ENCODE results near the gene BICD1. TPM values are rescaled to one million over a fixed set of nuclear protein-coding genes. Genes with fewer than 3 reads are reported as not detected.

Gene BICD1
- total RNA-seq, 1 experiment from 2014 or later: 6.6 TPM

- DNase-seq (ENCODE audit: low read depth): no peak
Observed at GRCh38 chr12:32334371-32334777, 227.7 kb downstream of the BICD1 start.

GRCh38 chr12:32336261-32336660, 229.6 kb downstream of the BICD1 start:
- peak; percentile 67 for DNase-seq (ENCODE audit: low read depth)

- no peak for DNase-seq (ENCODE audit: low read depth)
Observed at GRCh38 chr12:32343496-32343895, 236.8 kb downstream of the BICD1 start.

- DNase-seq (ENCODE audit: low read depth): no peak
Observed at GRCh38 chr12:32344047-32344446, 237.4 kb downstream of the BICD1 start.

GRCh38 chr12:32353540-32353939, 246.9 kb downstream of the BICD1 start:
- no peak for DNase-seq (ENCODE audit: low read depth)

- DNase-seq (ENCODE audit: low read depth): no peak
Observed at GRCh38 chr12:32357601-32358249, 251.1 kb downstream of the BICD1 start.

- DNase-seq (ENCODE audit: low read depth): no peak
Observed at GRCh38 chr12:32360956-32361355, 254.3 kb downstream of the BICD1 start.

- no peak for DNase-seq (ENCODE audit: low read depth)
Observed at GRCh38 chr12:32362892-32363291, 256.2 kb downstream of the BICD1 start.

- DNase-seq (ENCODE audit: low read depth): peak; percentile 68
Observed at GRCh38 chr12:32365473-32366064, 258.9 kb downstream of the BICD1 start.

- no peak for DNase-seq (ENCODE audit: low read depth)
Observed at GRCh38 chr12:32366714-32367113, 260.1 kb downstream of the BICD1 start.

- DNase-seq (ENCODE audit: low read depth): no peak
Observed at GRCh38 chr12:32367381-32367780, 260.7 kb downstream of the BICD1 start.

- peak; percentile 72 for DNase-seq (ENCODE audit: low read depth)
Observed at GRCh38 chr12:32369202-32369601, 262.6 kb downstream of the BICD1 start.

GRCh38 chr12:32377344-32378055, 270.9 kb downstream of the BICD1 start:
- DNase-seq (ENCODE audit: low read depth): peak; percentile 42

- DNase-seq (ENCODE audit: low read depth): no peak
Observed at GRCh38 chr12:32379213-32379612, 272.6 kb downstream of the BICD1 start.

- DNase-seq (ENCODE audit: low read depth): no peak
Observed at GRCh38 chr12:32379667-32380066, 273.0 kb downstream of the BICD1 start.

- no peak for DNase-seq (ENCODE audit: low read depth)
Observed at GRCh38 chr12:32382226-32382625, 275.6 kb downstream of the BICD1 start.

GRCh38 chr12:32390572-32391219, 284.0 kb downstream of the BICD1 start:
- DNase-seq (ENCODE audit: low read depth): no peak

- no peak for DNase-seq (ENCODE audit: low read depth)
Observed at GRCh38 chr12:32395026-32395425, 288.4 kb downstream of the BICD1 start.

GRCh38 chr12:32397696-32398095, 291.0 kb downstream of the BICD1 start:
- DNase-seq (ENCODE audit: low read depth): no peak

- no peak for DNase-seq (ENCODE audit: low read depth)
Observed at GRCh38 chr12:32398181-32398580, 291.5 kb downstream of the BICD1 start.

- DNase-seq (ENCODE audit: low read depth): no peak
Observed at GRCh38 chr12:32398816-32399369, 292.2 kb downstream of the BICD1 start.

Data from LHCN-M2 (cell line).